ENCODE measurements around the gene MFRP. TPM values are rescaled to one million over a fixed set of nuclear protein-coding genes. Genes with fewer than 3 reads are reported as not detected.

Gene MFRP
- total RNA-seq, 4 donors from 2014 or later, result 0.15 TPM; not detected in 3

GRCh38 chr11:119355091-119355843, 8.8 kb upstream of the MFRP start:
- no peak for TF ChIP-seq CTCF (IDR thresholded peaks at IDR 0.05)
- no peak for TF ChIP-seq POLR2A (IDR thresholded peaks at IDR 0.05)
- no peak for ATAC-seq
- Histone ChIP-seq H3K27ac (peak overlapping the region in 2 of 4 donors; percentile 86 to 89), H3K4me1 (peaks cover 0 to 54% (median 6%) of the 10 kb centered on the region in 3 donors), H3K27me3 (no peaks in the 10 kb centered on the region), H3K36me3 (peaks cover 0 to 36% of the 10 kb centered on the region in 2 donors), H3K4me3 (no peak overlapping the region), H3K9me3 (no peaks in the 10 kb centered on the region)
- 74 to 85% methylated on average over 4 to 6 of the region's 9 CpGs for WGBS, 2 donors (ENCODE audit: low coverage in 1 of 2)

- TF ChIP-seq POLR2A (IDR thresholded peaks at IDR 0.05) (no peak), EP300 (IDR thresholded peaks at IDR 0.05) (no peak), CTCF (IDR thresholded peaks at IDR 0.05) (no peak), POLR2AphosphoS5 (IDR thresholded peaks at IDR 0.05) (no peak)
- Histone ChIP-seq H3K27me3 (no peaks in the 10 kb centered on the region), H3K9me3 (no peaks in the 10 kb centered on the region), H3K27ac (peak overlapping the region in 3 of 4 donors; percentile 53 to 86 (median 61)), H3K36me3 (peaks cover 0 to 13% of the 10 kb centered on the region in 2 donors), H3K4me1 (peaks cover 0 to 46% (median 6%) of the 10 kb centered on the region in 3 donors), H3K4me3 (no peak overlapping the region)
- WGBS, 2 donors (ENCODE audit: low coverage in 1 of 2), result 22 to 24% methylated on average over 4 of the region's 4 CpGs
- ATAC-seq, result peak; percentile 23
Observed at GRCh38 chr11:119352857-119353260, 6.4 kb upstream of the MFRP start.

- peaks cover 0 to 33% (median 6%) of the 10 kb centered on the region in 3 donors for H3K4me1 ChIP-seq
- H3K27ac ChIP-seq, result no peak overlapping the region
- H3K4me3 ChIP-seq, result no peak overlapping the region
- H3K36me3 ChIP-seq, result peaks cover 0 to 4% of the 10 kb centered on the region in 2 donors
- TF ChIP-seq CTCF (IDR thresholded peaks at IDR 0.05), result no peak
- no peak for TF ChIP-seq EP300 (IDR thresholded peaks at IDR 0.05)
- 100% methylated on average over 1 of the region's 2 CpGs; no CpG with 5 or more reads in 1 of the 2 donors for WGBS, 2 donors (ENCODE audit: low coverage in 1 of 2)
- no peak for ATAC-seq
- no peaks in the 10 kb centered on the region for H3K9me3 ChIP-seq
- H3K27me3 ChIP-seq, result no peaks in the 10 kb centered on the region
Observed at GRCh38 chr11:119351232-119351631, 4.7 kb upstream of the MFRP start.

- Histone ChIP-seq H3K4me3 (no peak overlapping the region), H3K9me3 (no peaks in the 10 kb centered on the region), H3K27ac (no peak overlapping the region), H3K4me1 (peaks cover 0 to 23% (median 6%) of the 10 kb centered on the region in 3 donors), H3K27me3 (no peaks in the 10 kb centered on the region), H3K36me3 (peaks cover 0 to 2% of the 10 kb centered on the region in 2 donors)
- TF ChIP-seq CTCF (IDR thresholded peaks at IDR 0.05), result no peak
- 93 to 100% methylated on average over 1 to 3 of the region's 6 CpGs for WGBS, 2 donors (ENCODE audit: low coverage in 1 of 2)
- no peak for ATAC-seq
Observed at GRCh38 chr11:119350302-119350701, 3.8 kb upstream of the MFRP start.

DNA sequence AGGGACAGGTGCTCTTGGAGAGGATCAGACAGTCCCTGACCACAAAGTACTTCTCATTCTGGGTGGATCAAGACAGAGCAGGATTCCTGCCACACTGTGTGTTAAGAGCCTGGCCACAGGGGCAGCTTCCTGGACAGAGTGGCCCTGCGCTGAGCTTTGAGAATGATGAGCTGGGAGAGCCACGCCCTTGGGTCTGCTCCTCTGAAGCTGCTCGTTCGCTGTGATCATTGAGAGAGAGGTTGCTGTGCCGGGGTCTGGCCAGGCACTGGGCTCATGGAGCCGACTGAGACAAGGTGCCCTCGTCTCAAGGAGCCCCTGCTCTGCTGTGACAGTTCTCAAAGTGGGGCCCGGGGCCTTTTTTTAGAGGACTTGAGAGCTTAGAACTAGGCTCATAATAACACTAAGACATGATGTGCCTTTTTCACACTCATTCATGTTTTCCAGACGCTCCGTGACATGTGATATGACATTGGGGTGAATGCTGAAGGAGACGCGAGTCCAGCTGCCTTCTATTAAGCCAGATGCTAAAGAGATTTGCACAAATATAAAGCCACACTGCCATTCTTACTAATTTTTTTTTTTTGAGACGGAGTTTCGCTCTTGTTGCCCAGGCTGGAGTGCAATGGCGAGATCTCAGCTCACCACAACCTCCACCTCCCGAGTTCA, 1.6 kb upstream of the MFRP start:
- no peak for ATAC-seq
- WGBS, 2 donors (ENCODE audit: low coverage in 1 of 2), result 72% methylated on average over 11 of the region's 16 CpGs; no CpG with 5 or more reads in 1 of the 2 donors
- H3K27ac ChIP-seq, result peak overlapping the region in 1 of 4 donors; percentile 15
- no peak overlapping the region for H3K4me3 ChIP-seq
- peaks cover 0 to 16% (median 4%) of the 10 kb centered on the region in 3 donors for H3K4me1 ChIP-seq
- TF ChIP-seq POLR2A (IDR thresholded peaks at IDR 0.05), result no peak
- TF ChIP-seq EP300 (IDR thresholded peaks at IDR 0.05), result no peak
- no peak for TF ChIP-seq POLR2AphosphoS5 (IDR thresholded peaks at IDR 0.05)
- TF ChIP-seq CTCF (IDR thresholded peaks at IDR 0.05), result no peak
- no peaks in the 10 kb centered on the region for H3K9me3 ChIP-seq
- no peaks in the 10 kb centered on the region for H3K27me3 ChIP-seq
- no peaks in the 10 kb centered on the region for H3K36me3 ChIP-seq
